Stimulated activated CD8-positive, alpha-beta memory T cell treated with anti-CD3 and anti-CD28 coated beads, Interleukin-12 subunit alpha, Interleukin-12 subunit beta, amount 100 ng/mL, for 4 hours (primary cell): ENCODE results near the gene CDK6.

Experiments used
- DNase-seq: peaks from one replicate; pipeline ENCODE4 v3.0.0-alpha.2; 2020; ENCODE audit warnings: low read depth

CDK6 gene

GRCh38 chr7:92845736-92846135 lies 9.4 kb upstream of the CDK6 start:
- no peak for DNase-seq

DNA sequence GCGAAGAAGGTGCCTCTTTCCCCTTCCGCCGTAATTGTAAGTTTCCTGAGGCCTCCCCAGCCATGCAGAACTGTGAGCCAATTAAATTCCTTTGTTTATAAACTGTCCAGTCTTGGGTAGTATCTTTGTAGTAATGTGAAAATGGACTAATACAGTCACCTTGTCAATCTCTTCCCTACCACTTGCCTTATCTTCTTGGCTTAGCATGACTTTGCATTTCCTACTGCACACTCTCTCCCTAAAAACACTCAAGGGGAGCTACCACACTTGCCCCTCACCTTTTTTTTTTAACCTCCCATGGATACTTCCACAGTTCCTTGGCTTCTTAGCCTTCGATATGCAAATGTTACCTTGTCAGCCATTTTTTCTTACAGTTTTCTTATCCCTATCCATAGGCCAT lies 7.4 kb upstream of the CDK6 start:
- no peak for DNase-seq

DNA sequence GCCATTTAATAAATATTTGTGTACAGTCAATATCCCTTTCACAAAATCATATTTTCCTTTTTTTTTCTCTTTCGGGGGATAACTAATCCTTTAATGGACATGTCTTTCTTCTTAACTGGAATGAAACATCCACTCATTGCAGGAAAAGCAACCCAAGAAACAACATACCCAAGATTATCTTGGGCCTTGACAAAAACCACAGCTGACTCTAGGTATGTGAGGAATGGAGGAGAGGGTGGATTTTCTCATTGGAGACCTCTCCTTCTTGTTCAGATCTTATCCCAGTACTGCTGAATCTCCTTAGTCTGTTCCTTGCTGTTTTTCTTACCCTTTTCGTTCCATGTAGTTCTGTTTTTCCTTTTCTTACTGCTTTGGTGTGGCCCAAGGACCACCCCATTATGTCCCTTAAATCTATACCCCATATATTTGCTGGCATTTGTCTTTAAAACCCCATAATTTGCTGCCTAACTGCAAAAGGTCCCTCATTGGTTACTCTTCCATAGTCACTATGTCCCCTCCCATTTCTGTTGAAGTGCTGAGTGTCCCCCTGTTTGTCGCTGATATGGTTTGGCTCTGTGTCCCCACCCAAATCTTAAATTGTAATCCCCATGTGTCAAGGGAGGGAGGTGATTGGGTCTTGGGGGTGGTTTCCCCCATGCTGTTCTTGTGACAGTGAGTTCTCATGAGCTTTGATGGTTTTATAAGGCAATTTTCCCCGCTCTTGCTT lies 6.8 kb upstream of the CDK6 start:
- no peak for DNase-seq

DNA sequence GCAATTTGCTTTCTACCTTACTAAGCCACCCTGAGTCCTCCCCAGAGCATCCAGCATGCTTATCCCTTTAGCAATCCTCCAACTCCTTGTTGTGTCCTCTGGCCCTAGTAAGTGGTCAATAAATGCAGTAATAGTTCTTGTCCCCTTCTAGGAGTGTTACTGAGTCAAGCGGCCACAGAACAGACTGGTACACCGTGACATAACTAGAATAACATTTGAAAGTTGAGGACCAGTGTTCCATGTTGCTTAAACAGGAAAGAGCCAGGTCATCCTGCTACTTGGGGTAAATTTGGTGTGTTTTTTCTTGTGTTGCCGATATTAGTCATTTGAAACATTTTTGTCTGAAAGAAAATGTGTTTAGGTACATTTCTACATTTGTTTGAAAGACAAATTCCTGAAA lies 4.8 kb upstream of the CDK6 start:
- DNase-seq: no peak

DNA sequence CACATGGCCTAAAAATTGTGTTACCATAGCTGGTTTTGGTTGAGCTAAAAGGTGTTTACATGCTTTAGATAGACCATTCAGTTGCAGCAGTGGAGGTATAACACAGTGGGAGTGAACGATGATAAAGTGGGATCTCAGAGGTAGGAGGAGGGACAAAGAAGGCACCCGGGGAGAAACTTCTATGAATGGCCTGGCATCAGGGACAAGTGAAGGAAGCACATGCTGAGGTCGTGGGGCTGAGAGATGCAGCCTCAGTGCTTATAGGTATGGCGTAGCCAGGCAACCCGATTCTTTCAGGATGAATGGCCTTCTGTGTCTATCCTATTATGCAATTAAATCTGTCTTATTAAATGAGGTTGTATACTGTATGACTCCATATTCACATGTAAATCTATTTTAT lies 3.9 kb upstream of the CDK6 start:
- no peak for DNase-seq

GRCh38 chr7:92839901-92840300 lies 3.5 kb upstream of the CDK6 start:
- no peak for DNase-seq

- no peak for DNase-seq
Observed at GRCh38 chr7:92838934-92839333, 2.6 kb upstream of the CDK6 start.

- no peak for DNase-seq
Observed at GRCh38 chr7:92837000-92837749, 802 bp upstream of the CDK6 start.

DNA sequence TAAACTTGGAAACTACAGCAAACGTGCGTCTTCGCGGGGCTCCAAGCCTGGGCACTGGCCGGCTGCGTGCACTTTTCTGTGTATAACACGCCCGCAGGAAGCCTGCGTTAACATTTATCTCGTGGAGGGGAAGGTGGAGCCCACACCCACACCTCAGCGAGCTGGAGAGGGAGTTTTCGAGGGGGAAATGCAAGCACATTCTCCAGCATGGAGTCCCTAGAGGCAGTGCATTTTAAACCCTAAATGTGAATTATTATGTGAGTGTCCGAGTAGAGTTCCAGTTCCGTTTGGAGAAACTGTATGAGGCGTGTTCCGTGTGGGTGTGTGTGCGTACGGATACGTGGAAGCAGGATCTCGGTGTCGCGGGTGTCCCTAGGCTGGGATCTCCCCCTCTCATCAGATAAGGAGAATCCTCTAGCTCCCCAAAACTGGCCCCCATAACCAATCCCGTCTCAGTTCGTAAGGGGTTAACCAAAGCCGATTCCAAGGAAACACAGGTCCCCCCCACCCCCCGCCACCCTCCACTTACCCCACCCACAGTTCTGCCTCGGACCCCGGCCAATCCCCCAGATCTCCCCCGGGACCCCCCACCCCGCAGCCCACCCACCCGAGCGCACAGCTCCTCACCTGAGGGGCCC lies 403 bp downstream of the CDK6 start:
- peak; percentile 24 for DNase-seq

GRCh38 chr7:92835261-92835850 lies 1.0 kb downstream of the CDK6 start:
- peak; percentile 30 for DNase-seq

GRCh38 chr7:92834507-92835260 lies 1.7 kb downstream of the CDK6 start:
- DNase-seq: no peak

DNA sequence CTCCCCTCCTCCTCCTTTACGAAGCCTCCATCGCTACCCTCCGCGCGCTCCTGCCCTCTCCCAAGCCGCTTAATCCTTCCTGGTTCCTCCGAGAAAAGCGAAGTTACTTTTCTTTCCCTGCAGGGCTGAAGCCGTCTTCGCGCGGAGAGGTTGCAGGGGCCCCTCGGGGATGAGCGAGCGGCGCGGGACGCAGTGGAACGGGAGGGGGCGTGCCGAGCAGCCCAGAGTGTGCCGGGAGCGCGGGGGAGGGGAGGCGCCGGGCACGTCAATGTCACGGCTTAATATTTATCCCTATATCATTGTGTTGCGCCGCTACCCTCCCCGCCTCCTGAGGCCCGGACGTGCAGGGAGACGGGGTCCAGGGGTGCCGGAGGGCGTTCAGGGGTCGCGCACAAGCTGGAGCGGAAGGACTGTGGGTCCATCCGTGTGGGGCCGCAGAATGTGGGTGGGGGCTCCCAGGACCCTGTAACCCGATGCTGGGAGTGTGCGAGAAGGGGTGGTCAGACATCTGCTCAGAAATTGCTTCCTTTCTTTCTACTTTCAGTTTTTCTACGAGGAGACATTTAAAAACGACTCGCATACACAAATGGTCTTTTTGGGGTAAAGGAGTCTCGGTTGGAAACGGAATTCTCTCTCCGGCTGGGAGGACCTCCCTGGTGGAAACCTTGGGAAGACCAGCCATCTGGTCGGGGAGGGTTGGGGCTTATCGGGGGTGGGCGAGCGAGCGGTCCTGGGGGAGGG lies 2.4 kb downstream of the CDK6 start:
- DNase-seq: peak; percentile 64

GRCh38 chr7:92833024-92833765 lies 3.2 kb downstream of the CDK6 start:
- peak; percentile 78 for DNase-seq

GRCh38 chr7:92832534-92833023 lies 3.8 kb downstream of the CDK6 start:
- DNase-seq: no peak

DNA sequence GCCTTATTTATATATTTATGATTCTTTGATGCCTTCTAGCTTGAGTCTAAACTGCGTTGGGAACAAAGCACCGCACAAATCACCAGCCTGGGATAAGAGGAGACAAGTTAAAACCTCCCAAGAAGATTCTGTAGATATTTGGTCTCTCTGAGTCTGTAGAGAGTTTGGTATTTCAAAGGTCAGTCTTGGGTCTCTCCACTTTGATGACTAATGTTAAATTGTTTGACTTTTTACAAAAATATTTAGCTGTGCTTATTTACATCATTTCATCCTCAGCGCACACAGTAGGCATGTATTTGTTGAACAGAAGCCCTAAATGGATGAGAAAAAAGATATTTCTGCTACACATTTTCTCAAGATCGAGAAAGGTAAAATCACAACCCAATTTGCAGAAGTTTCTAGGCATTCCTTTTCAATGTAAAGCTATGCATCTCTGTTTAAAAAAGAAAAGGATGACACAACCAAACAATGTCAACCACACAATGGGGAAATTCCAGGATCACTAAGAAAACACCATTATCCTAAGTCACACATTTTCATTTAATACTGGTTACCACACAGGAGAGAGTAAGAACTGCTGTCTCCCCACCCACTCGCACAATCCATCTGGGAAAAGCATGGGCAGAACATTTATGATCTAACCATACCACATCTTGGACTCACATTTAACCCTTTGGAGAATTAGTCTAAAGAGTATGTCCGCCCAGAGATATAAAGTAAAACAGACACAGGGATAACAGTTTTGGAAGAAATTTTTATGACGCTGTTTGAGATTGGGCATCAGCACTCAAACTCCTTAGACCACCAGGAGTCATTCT lies 4.4 kb downstream of the CDK6 start:
- DNase-seq: no peak

- no peak for DNase-seq
Observed at GRCh38 chr7:92830532-92831110, 5.8 kb downstream of the CDK6 start.

- DNase-seq: no peak
Observed at GRCh38 chr7:92830027-92830426, 6.3 kb downstream of the CDK6 start.

GRCh38 chr7:92827464-92828120 lies 8.8 kb downstream of the CDK6 start:
- no peak for DNase-seq
